Measurements from ENCODE around the gene STYXL1.

DNA sequence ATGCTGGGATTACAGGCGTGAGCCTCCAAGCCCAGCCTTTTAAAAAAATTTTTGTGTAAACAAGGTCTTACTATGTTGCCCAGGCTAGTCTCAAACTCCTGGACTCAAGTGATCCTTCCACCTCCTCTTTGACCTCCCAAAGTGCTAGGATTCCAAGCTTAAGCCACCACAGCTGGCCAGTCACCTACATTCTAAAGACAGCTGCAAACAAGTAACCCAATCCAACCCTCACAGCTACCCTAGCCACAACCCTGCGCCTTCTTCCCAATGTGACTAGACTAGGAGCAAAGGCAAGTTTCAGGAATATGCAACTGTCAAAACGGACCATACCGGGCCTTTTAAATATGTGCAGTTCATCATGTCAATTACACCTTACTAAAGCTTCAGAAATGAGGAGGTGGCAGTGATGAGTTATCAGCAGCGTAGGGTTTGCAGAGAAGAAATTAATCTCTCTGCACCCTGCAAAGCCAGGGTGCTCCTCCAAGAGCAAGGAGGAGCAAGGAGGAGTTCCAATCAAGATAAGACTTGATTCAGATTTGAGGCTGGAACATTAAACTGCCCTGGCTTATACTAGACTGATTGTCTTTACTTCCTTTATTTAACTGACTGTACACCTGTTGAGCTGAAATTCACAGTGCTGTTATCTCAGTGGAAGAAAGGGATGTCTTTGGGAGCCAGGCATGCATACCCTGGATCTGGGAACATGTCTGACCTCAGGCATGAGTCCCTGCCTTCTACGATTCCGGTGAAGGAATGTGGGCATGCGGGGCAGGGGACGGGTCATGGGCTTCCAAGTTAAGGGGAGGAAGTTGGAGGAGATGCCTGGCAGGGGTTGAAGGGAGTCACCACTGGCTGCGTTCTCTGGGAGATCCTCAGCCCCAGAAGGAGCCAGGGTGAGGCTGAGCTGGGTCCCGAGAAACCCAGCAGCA is 37.9 kb downstream of the STYXL1 start:
- no peak for TF ChIP-seq EGR1 (IDR thresholded peaks at IDR 0.05)
- no peak for TF ChIP-seq FOXM1 (IDR thresholded peaks at IDR 0.05; ENCODE audit: borderline replicate concordance, low read depth)
- TF ChIP-seq EP300 (IDR thresholded peaks at IDR 0.05; ENCODE audit: borderline replicate concordance): no peak
- no peak for TF ChIP-seq CREB1 (IDR thresholded peaks at IDR 0.05; ENCODE audit: low read depth)
